Left cardiac atrium (tissue), 4 donors: ENCODE data around the gene GPR15. TPM values are rescaled to one million over a fixed set of nuclear protein-coding genes. Genes with fewer than 3 reads are reported as not detected.

ENCODE experiments used
- ATAC-seq, 2 donors: fragments of 200-7000 bp; cut with Tn5 transposase; one replicate each; pipeline ENCODE4 v1.9.1; 2020; ENCODE audit warnings: mild to moderate bottlenecking in 2 of 2, moderate library complexity in 2 of 2
- DNase-seq: peaks from one replicate; pipeline ENCODE4 v3.0.0-alpha.2; 2020
- intact Hi-C, 2 donors: fragments of 100-400 bp; cut with DNase I; formaldehyde crosslinking; loops; one replicate each; pipeline versions ENCODE4 v1.14.1 to v1.15.1; 2022 to 2023
- total RNA-seq, 2 donors: library from RNA; stranded (reverse); fragmentation: NEBNext Ultra II Directional; extraction: Animal tissue kit (Norgen Biotek cat#: 25700); gene quantifications; one replicate each; pipeline ENCODE4 v1.2.1, GENCODE V29; 2021
- donor health status: DM: no; HTN: yes; CAD: no.
- donor health status: DM: no; HTN: yes; CAD: no; lungs with severe emphysema.
- donor health status: DM: yes; HTN: yes; CAD: no.
- donor health status: Dilated cardiomyopathy.

Gene GPR15
- total RNA-seq, 2 donors from 2014 or later: 0.24 TPM; not detected in 1

DNA sequence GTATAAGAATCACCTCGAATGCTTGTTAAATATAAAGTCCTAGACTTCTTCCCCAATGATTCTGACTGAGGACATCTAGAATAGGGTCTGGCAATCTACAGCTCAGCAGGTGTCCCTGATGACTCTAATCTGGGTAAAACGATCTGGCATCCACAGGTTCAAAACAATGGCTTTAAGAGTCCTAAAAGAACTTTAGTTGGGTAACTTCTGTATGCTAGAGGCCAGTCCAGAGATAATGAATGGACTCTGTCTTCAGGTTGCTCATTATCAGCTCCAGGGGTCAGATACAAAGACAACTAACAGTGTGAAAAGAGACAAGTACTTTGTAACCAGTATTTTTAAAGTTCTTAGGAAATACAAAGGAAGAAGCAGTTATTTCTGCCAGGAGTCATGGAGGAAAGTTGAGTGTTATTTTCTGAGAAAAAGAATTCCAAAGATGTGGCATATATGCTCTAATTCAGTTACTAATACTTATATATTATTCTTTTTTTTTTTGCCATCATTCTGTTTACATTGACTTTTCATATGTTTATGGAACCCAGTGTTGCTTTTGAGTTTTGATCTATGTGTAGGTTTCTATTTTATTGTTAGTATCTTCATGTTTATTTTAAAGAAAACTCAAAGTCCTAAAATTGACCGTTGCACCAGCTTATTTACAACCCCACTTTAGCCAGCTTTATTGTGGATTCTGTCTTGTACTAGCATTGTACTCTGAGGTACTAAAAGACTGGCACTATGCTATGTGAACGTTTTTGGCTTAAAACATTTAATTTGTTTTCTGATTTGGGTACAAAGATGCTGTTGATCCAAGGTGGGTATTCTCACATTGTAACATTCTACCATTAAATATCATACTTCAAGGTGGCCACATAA is 3.1 kb upstream of the GPR15 start:
- intact Hi-C loops: loop anchor here in 1 of 2 donors (10.0 kb wide), 2 partner anchors 66 to 366 kb away; partner anchors contain the start of gene CPOX
- ATAC-seq: no peak

DNA sequence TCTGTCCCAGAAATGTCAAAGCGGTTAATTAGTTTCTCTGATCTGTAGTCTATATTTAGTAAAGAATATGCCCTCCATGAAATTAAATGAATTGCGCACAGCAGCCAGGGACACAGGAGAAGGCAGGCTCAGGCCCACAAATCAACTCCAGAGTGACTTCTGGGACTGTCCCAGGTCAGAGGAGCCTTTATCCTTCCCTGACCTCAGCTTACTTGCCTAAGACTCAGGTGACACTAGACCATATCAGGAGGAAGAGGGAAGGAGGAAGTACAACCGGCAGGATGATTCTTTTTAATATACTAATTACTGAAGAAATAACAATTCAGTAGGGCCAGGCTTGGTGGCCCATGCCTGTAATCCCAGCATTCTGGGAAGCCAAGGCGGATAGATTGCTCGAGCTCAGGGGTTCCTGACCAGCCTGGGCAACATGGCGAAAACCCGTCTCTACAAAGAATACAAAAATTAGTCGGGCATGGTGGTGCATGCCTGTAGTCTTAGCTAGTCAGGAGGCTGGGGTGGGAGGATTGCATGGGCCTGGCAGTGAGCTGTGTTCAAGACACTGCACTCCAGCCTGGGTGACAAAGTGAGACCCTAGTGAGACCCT is 1.8 kb upstream of the GPR15 start:
- intact Hi-C loops: loop anchor here in 1 of 2 donors (10.0 kb wide), 2 partner anchors 65 to 365 kb away; partner anchors contain the start of gene CPOX
- ATAC-seq: no peak

More for the DNA sequence above, 3.1 kb upstream of the GPR15 start:
- no peak for DNase-seq

DNA sequence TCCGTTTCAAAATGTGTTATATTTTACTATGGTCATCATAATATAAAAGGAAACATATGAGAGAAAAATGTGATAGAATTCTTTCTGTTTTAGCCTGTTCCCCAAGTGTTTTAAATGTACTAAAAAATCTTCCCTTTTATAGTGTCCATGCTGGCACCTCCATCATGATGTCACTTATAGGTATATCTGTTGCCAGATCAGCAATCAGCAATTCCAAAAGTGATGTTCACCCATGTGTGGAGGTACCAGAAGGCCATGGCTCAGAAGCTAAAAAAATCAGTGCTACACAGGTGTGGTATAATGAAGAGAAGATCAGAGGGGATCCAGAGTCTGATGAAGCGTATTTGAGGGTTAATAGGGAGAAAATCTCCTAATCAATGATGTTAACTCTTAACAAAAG is 1.1 kb upstream of the GPR15 start:
- ATAC-seq: no peak
- intact Hi-C loops: no loop called here
- no peak for DNase-seq

More for the DNA sequence above, 1.8 kb upstream of the GPR15 start:
- DNase-seq: no peak

DNA sequence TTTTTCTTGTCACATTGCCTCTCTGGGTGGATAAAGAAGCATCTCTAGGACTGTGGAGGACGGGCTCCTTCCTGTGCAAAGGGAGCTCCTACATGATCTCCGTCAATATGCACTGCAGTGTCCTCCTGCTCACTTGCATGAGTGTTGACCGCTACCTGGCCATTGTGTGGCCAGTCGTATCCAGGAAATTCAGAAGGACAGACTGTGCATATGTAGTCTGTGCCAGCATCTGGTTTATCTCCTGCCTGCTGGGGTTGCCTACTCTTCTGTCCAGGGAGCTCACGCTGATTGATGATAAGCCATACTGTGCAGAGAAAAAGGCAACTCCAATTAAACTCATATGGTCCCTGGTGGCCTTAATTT is 478 bp downstream of the GPR15 start:
- no peak for ATAC-seq
- intact Hi-C loops: no loop called here
- no peak for DNase-seq

DNA sequence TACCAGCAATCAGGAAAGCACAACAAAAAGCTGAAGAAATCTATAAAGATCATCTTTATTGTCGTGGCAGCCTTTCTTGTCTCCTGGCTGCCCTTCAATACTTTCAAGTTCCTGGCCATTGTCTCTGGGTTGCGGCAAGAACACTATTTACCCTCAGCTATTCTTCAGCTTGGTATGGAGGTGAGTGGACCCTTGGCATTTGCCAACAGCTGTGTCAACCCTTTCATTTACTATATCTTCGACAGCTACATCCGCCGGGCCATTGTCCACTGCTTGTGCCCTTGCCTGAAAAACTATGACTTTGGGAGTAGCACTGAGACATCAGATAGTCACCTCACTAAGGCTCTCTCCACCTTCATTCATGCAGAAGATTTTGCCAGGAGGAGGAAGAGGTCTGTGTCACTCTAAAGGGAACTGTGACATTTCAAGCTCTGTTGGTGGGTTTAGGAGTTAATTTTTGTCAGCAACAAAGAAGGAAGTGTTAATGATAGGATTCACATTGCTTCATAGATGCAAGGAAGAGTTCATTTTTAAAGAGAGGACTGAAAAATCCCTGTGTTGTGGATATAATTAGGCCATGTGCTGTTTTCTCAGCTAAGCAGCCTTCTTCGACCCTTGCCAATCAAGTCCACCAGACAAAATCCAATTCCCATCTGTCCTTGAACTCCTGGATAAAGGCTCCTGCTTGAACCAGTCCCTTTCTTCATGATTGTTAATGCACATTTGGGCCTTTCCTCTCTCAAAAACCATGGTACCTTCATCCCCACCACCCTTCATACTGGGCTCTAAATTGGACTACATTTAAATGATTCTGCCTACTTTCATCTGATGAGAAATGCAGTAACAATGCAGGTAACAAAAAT is 1.2 kb downstream of the GPR15 start:
- DNase-seq: no peak
- no peak for ATAC-seq
- intact Hi-C loops: no loop called here

DNA sequence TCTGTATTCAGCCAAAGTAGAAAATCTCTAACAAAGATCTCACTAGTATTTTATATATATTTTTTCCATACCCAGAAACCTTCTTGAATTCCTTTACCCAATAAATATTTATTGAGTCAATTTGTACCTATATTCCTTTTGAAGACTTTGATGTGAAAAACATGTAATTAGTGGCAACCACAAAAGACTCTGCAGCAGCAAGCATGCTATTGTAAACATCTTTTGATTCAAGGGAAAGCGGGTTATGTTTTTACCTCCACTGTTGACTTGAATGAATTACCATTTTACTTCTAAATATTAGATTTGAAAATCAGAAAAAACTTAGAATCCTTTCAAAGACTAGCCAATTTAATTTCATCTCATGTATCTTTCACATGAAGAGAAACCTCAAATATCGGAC is 2.4 kb downstream of the GPR15 start:
- DNase-seq: no peak
- intact Hi-C loops: no loop called here
- no peak for ATAC-seq

DNA sequence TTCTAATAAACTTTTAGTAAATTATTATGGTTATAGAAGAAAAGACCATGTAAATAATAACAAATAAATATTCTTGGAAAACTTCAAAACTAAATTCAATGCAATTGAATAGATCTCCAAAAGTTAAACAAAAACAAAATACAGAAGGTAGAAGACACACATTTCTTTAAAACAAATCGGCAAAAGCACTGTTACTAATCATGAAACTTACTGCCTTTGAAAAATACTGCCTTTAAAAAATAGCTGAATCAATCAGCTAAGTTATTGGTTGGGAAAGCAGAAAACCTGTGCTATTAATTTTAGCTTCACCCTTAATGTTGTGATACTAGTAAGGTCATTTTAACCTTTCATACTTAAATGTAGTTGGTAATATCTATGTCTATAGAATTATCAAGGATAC is 3.0 kb downstream of the GPR15 start:
- no peak for ATAC-seq
- DNase-seq: no peak
- intact Hi-C loops: no loop called here

DNA sequence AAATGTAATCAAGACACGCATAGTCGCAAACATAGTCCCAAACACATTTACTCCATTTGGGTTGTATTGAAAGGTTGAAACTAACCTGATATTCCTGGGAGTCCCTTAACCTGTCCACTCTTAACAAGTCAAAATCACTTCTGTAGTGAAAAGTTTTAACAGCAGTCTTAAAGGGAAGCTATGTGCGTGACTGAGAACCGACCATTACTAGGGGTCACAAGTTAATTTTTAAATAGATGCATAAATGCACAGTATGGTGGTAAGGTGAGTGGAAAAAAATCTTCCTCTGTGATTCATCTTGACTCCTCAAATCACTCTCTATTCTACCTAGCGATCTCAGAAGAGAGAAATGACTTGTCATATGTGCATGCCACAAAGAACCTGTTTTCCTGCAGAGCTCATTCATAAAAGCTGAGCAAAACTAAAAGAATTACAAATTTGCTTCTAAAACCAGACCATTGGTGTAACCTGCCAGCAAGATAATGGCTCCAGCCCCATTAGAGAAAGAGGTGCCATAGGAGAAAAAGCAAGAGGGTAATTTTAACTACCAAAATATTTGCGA is 4.8 kb downstream of the GPR15 start:
- no peak for ATAC-seq
- intact Hi-C loops: no loop called here
- no peak for DNase-seq

DNA sequence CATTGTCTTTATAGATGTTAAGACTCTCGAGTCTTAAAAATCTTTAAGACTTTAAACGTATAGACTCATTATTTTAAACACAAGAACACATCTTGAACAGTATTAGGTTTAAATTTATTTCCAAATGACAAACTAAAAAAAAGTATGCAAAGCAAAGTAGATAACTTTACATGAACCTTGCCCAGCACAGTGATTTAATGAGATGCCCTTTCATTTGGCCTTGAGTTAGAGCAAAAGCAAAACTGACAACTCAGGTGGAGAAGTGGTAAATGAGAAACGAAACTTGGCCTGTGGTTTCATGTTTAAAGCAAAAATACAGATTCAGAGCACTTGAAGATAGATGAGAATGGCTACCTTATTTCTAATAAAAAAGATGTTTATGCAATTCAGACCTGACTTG is 8.6 kb downstream of the GPR15 start:
- no peak for DNase-seq
- intact Hi-C loops: no loop called here

DNA sequence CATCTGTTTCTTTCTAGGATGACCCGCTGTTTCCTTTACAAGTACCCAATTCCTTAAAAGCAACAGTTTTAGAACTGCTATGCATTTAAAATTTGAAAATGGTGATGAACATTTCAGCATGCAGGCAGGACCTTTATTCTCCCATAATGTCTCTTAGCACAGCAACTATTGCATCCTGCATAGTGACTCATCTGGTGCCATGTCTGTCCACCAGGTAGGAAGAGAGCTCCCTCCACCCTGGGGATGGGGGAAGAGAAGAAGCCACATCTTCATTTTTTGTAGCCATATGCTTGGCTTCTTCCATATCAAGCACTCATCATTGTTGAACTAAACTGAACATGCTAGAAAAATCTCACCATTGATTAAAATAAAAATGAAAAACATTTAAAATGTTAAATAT is 9.9 kb downstream of the GPR15 start:
- ATAC-seq (no peak), DNase-seq (no peak)
- intact Hi-C loops: no loop called here

More for the DNA sequence above, 8.6 kb downstream of the GPR15 start:
- ATAC-seq: no peak

DNA sequence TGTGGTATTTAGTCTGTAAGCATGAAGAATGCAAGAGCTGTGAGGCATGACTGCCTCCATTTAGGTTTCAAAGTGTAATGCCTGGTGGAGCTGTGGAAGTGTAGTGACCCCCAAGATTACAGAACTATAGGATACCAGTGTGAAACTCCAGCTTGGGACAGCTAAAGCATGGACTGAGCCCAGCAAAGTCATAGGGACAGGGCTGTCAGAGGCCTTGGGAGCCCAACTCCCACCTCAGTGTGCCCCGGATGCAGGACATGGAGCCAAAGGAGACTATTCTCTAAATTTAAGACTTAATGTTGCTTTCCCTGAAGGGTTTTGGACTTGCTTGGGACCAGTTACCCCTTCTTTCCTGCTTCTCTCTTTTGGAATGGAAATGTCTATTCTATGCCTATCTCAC is 10.8 kb downstream of the GPR15 start:
- ATAC-seq: no peak
- intact Hi-C loops: no loop called here
- DNase-seq: no peak

DNA sequence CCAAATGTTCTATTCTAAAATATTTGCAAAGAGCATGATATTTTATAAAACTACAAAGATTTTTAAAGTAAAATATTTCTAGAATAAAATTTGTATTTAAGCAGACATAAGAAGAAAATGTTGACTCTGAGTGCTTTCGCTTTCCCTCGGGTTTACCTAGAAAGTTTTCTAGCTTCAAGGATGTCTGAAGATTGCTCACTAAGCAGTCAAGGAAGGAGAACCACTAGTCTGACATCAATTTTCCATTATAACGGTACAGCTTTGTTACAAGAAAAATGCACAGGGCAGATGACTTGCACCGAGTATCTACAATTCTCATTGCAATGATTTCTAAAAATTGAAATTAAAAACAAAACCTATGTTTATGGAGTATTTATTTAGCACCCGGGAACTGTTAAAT is 14.2 kb downstream of the GPR15 start:
- intact Hi-C loops: no loop called here
- no peak for DNase-seq
- ATAC-seq: no peak

DNA sequence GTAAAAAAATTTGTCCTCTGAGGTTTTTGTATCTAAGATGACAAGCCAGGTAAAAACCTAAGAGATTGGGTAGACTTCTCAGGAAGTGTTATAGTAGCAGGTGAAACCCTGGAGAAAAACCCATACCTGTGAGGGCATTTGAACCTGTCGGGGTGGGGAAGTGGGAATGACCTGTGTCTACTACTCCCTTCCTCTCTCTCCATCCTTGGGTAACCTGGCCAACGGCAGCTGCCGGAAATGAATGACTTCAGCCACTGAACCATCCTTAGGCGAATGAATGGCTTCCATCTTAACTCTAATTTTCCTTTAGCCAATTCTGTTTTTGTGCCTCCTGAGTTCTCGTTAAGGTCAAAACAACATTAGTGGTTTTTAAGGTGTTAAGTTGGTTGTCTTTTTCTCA is 16.8 kb downstream of the GPR15 start:
- ATAC-seq (no peak), DNase-seq (no peak)
- intact Hi-C loops: no loop called here

DNA sequence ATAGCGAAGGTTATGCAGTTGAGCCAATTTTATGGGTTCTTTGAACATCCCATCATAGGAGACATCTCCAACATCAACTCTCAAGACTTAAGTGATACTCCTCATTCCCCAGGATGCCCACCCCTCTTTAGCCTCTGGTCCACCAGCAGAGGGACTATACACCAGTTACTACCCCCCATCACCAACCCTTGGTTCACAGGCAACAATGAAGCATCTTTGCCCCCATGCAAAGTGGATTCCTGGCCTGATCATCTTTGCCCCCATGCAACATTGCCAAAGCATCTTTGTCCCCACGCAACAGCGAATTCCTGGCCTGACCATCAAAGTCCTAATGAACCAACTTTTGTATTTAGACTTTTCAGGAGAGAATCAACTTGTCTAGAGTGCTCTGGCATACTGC is 19.1 kb downstream of the GPR15 start:
- ATAC-seq (no peak), DNase-seq (no peak)
- intact Hi-C loops: no loop called here

DNA sequence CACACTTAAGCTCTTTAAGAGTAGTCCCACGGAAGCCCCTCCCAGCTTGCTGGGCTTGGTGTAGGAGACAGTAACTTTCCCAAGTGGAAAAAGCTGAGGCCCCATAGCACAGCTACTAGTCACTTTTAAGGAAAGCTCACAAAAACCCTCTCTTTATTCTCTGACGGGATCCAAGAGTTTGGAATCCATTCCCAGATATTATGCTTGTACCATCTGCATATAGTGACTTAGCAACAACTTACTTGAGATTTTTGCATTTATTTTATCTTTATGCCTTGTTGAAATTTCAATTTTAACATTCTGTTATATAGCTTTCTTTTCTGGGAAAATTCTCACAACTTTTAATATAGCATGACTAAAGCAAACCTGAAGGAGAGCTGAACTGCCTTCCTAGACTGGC is 19.5 kb downstream of the GPR15 start:
- DNase-seq (no peak), ATAC-seq (no peak)
- intact Hi-C loops: no loop called here

DNA sequence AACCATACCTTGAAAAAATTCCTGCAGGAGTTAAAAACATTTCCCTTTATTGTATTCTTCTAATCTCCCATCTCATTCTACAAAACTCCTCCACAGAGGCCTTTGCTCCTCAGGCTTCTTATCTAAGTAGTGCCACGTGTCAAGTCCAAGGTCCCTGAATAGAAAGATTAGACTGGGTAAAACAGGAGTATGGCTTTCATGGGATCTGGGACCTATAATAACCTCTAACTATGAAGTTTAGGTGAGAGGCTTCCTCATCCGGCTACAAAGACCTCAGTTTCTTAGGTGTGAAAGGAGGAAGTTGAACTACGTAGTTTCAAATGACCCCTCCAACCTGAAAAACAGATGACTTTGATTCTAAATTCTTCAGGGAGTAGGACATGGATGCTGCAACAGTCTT is 20.0 kb downstream of the GPR15 start:
- ATAC-seq: no peak
- intact Hi-C loops: no loop called here
- no peak for DNase-seq

DNA sequence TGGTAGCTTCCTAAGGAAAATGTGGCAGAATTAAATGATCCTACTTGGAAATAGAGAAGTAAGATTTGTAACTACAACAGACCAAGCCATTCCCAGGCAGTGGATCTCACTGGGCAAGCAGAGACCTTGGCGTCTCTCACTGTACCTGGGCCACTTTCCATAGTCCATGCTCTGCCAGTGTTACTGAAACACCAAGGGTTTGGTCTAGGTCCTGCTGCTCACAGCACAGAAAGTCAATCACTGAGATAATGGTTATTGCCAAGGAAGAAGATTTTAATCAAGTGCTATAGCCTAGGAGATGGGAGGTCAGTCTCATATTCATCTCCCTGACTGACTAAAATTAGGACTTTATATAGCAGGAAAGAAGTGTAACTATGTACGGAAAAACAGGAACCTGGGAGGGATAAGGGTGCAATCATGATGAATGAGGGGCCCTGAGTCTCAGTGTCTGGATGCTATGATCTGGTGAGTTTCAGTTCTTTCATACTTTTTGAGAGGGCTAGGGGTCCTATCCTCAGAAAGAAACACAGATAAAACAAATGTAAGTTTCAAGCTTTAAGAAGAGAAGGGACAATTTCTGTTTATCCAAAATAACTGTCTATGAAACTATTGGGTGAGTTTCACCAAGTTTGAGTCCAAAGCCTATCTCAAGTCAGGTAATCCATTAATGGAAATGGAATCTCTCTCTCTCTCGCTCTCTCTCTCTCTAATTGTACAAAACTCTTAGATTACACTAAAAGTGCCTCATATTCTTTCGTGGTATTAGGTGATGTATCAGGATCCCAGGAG is 20.6 kb downstream of the GPR15 start:
- intact Hi-C loops: no loop called here
- DNase-seq (no peak), ATAC-seq (no peak)

DNA sequence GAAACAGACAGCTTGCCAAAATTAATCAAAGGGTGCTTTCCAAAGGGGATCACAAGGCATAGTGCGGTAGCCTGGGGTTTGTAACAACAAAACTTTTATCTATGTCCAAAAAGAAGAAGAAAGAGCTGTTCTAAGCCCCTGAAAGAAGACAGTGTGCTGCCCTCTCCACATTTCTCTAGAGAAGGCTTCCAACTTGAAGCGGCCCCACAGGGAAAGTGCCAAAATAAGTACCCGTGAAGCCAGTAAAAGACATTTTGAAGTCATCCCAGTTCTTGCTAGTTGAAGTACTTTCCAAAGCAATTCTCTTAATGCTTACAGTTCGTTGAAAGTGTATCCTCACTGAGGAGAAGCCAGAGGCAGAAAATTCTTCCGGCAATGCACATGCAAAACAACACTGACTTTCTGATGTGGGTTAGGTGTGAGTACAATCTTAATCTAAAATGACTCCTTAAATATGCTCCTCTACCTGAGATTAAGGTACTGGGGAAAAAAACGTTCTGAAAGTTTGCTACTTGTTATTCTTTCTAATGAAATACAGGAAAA is 21.3 kb downstream of the GPR15 start:
- intact Hi-C loops: no loop called here
- DNase-seq: no peak
- no peak for ATAC-seq

DNA sequence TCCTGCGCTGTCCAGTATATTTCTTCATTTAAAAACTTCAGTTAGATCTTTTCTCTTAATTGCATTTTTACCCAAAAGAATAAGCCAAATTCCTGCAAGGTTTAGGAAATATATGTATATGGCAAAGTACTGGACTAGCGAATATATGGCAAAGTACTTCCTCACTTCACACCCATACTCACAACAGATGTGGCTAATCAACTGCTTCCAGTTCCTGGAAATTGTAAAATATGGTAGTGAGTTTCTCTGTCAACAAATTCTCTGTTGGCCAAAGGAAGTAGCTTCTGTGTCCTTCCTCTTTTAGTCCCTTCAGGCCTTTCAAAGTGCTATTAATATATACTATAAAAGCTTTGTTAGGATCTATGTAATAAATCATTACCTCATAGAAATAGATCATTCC is 22.0 kb downstream of the GPR15 start:
- DNase-seq (no peak), ATAC-seq (no peak)
- intact Hi-C loops: no loop called here
